ENCODE results near the gene CD2. TPM values are rescaled to one million over a fixed set of nuclear protein-coding genes. Genes with fewer than 3 reads are reported as not detected.

Gene CD2
- total RNA-seq, 2 experiments from 2014 or later, result not detected

- intact Hi-C loops (cut with micrococcal nuclease; ENCODE audit: unreplicated experiment), result loop anchor here (5.0 kb wide), 1 partner anchor 49 kb away; no protein-coding TSS in a partner anchor
- no peaks in the 10 kb centered on the region for H3K79me2 ChIP-seq (ENCODE audit: insufficient read depth, low read depth, low read length)
- peak overlapping the region; percentile 67; the same call in 1 of the 2 replicates for H2AFZ ChIP-seq (ENCODE audit: low read length)
- peak overlapping the region; percentile 0; the same call in 1 of the 2 replicates for H3K4me2 ChIP-seq (ENCODE audit: low read length)
- peak overlapping the region; percentile 95 for H3K27ac ChIP-seq (ENCODE audit: low read depth, low read length, poor library complexity, severe bottlenecking)
- H3K36me3 ChIP-seq (ENCODE audit: insufficient read depth, low read length), result no peaks in the 10 kb centered on the region
- peaks cover 53% of the 10 kb centered on the region for H3K4me1 ChIP-seq (ENCODE audit: insufficient read depth, low read length, poor library complexity, severe bottlenecking)
- H4K20me1 ChIP-seq (ENCODE audit: insufficient read depth, low read length), result no peaks in the 10 kb centered on the region
- BruUV-seq (replicated peaks), result no TSS peak
- CTCF ChIA-PET (ENCODE audit: unreplicated experiment), result no interaction called here
- H3K4me3 ChIP-seq (ENCODE audit: low read depth, low read length, poor library complexity, severe bottlenecking), result no peak overlapping the region
- H3K9me2 ChIP-seq (ENCODE audit: insufficient read depth, low read length), result no peaks in the 10 kb centered on the region
- POLR2A ChIA-PET, result interaction anchor here (1.7 kb wide), 1 partner anchor 292 kb away, joined by 7 read pairs; the partner anchor contains the start of gene TTF2
- no peak for DNase-seq (ENCODE audit: low spot score)
- no peak for TF ChIP-seq EZH2phosphoT487 (IDR thresholded peaks at IDR 0.05; ENCODE audit: borderline replicate concordance, low read depth, low read length)
- TF ChIP-seq CTCF (conservative IDR thresholded peaks at IDR 0.05; ENCODE audit: low read length), result no peak
- peaks cover 8% of the 10 kb centered on the region; the same call in 1 of the 2 replicates for H3K9me3 ChIP-seq (ENCODE audit: low read length)
These were observed 13.7 kb downstream of the CD2 start for GRCh38 chr1:116767782-116768382.

GRCh38 chr1:116768416-116769103 is 14.3 kb downstream of the CD2 start:
- Histone ChIP-seq H3K4me1 (ENCODE audit: insufficient read depth, low read length, poor library complexity, severe bottlenecking) (peaks cover 49% of the 10 kb centered on the region), H3K4me2 (ENCODE audit: low read length) (peak overlapping the region; percentile 57; the same call in 1 of the 2 replicates), H3K9me3 (ENCODE audit: low read length) (peaks cover 15% of the 10 kb centered on the region; the same call in 1 of the 2 replicates), H3K9me2 (ENCODE audit: insufficient read depth, low read length) (no peaks in the 10 kb centered on the region), H3K36me3 (ENCODE audit: insufficient read depth, low read length) (no peaks in the 10 kb centered on the region), H3K79me2 (ENCODE audit: insufficient read depth, low read depth, low read length) (no peaks in the 10 kb centered on the region), H2AFZ (ENCODE audit: low read length) (peak overlapping the region; percentile 67; the same call in 1 of the 2 replicates), H3K27ac (ENCODE audit: low read depth, low read length, poor library complexity, severe bottlenecking) (peak overlapping the region; percentile 95), H3K4me3 (ENCODE audit: low read depth, low read length, poor library complexity, severe bottlenecking) (peak overlapping the region; percentile 32), H4K20me1 (ENCODE audit: insufficient read depth, low read length) (no peaks in the 10 kb centered on the region)
- DNase-seq (ENCODE audit: low spot score), result no peak
- TF ChIP-seq CTCF (conservative IDR thresholded peaks at IDR 0.05; ENCODE audit: low read length) (no peak), EZH2phosphoT487 (IDR thresholded peaks at IDR 0.05; ENCODE audit: borderline replicate concordance, low read depth, low read length) (no peak)
- intact Hi-C loops (cut with micrococcal nuclease; ENCODE audit: unreplicated experiment), result loop anchor here (5.0 kb wide), 1 partner anchor 49 kb away; no protein-coding TSS in a partner anchor
- ChIA-PET POLR2A (interaction anchor here (1.0 to 1.7 kb wide), 3 partner anchors 16 to 291 kb away, joined by 3 to 7 read pairs (median 3); partner anchors contain the start of gene TTF2), CTCF (ENCODE audit: unreplicated experiment) (no interaction called here)
- BruUV-seq (replicated peaks), result no TSS peak
